Cerebellar nuclear complex (tissue), 1 donor: ENCODE results near the gene PSG5.
"Not testable (repeated sequence)": the region's sequence is repeated elsewhere in the genome, so short reads cannot be mapped to it uniquely, and the experiment has no call there.

Experiments
- DNase-seq, 2 experiments: peaks; one replicate each; lab custom pipeline; 2025; lab: John Stamatoyannopoulos, UW

The PSG5 gene

DNA sequence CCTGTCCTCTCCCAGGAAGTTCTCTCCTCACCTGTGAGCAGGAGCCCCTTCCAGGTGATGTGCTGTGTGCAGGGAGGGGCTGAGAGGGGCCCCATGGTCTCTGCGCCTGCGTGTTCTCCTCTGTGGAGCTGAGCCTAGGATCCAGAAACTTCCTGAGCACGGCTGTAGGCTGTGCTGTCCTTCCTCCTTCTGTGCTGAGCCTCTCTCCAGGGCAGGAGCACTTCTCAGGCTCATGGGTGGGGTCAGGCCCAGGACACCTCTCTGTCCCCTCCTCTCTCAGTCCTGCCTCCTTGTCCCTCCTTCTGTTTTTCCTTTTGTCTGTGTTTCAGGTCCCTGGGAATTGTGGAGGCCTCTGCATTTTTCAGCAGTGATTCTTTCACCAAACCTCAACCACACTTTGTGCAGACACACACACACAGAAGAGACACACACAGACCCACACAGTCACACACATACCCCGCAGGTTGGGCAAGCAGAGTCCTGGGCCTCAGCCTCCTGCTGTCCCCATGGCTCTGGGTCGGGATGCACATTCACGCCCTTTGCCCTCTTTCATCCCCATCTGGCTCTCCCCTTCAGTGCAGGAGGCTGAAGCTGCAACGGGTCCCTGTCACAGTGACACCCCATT is at the start of gene PSG5:
TSS of gene PSG5 (minus strand) at position 226 of the 625 bp plus-strand sequence. CDS start at position 95, 131 bp downstream.
- DNase-seq: not testable (repeated sequence)

DNA sequence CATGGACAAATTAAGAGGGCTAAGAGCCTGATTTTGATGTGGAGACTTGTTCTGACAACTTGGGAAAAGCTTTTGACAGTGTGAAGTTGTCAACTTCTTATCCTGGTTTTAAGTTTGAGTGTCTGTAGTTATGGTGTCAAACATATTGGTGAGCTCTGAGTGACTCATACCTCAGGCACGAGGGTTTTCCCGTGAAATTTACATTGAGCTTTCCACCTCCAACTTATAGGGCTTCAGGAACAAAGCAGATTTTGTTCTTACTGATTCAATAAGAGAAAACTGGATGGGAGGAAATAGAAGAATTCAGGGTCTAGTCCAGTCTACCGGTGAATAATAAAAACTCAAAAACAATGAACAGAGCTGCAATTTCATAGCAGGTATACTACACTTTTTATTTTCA is 49.4 kb upstream of the PSG5 start:
- not testable (repeated sequence) for DNase-seq

DNA sequence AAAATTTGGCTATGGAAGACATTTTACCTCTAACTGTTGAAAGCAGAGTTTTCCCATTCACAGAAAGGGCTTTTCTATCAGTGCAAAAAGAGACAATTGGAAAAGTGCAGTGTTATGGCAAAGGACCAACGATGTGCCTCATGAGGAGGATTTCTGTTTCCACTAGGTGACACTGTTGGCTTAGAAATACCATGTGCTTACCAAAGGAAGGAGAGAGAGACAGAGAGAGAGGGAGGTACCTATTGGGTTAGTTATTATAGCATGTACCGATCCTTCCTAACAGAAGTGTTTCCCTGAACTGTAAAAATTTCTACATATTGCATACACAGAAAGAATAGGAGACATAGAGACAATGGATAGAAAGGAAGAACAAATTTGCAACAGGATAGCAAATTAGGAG is 43.0 kb upstream of the PSG5 start:
- no peak for DNase-seq

DNA sequence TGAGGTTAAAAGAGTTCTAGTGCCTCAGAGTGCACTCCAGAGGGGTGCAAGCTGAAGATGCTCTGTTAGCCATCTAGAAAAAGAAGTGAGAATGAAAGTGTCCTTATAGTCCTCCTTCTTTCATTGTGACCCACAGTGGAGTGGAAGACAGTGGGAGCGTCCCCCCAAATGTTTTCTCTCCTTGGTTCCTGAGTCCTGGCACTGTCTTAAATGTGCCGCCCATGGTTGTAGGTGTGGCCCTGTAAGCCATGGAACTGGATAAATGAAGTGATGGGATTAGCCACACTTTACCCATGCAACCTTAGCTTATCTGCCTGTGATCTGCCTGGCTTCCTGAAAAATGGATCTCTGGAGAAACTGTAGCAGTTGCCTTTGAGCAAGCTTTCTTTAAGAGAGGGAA is 42.4 kb upstream of the PSG5 start:
- DNase-seq: not testable (repeated sequence)

DNA sequence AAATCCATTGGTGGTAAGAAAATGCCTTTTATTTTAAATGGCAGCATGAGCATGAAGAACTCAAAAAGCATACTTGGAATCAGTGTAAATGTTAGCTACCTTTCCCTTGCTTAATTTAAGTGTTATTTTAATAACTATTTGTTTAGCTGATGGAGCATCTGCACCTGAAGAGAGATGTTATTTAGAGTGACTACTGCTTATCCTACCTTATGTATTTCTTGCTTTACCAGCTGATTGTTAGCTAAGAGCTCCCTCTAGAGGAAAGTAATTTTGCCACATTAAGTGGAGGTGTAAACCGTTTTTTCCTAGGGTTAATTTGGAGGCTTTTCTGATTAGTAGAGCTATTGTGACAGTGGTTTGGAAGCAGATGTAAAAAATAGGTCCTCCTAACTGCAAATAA is 40.6 kb upstream of the PSG5 start:
- not testable (repeated sequence) for DNase-seq

DNA sequence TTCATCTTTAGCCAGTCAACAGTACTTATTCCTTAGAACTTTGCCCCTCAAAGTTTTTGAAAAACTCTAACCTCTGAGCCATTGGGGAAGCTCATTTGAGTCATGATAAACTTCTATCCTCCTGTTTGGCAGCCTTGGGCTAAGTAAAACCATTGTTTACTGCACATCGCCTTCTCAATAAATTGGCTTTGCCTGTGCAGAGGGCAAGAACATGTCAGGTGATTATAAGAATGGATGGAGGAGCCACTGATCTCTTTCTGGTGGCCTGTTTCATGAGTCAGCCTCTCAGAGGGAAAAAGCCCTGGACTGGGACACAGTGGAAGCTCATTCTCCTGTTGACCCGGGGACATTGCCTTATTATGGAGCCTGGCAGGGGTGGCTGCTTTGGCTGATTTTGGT is 38.5 kb upstream of the PSG5 start:
- DNase-seq: no peak

DNA sequence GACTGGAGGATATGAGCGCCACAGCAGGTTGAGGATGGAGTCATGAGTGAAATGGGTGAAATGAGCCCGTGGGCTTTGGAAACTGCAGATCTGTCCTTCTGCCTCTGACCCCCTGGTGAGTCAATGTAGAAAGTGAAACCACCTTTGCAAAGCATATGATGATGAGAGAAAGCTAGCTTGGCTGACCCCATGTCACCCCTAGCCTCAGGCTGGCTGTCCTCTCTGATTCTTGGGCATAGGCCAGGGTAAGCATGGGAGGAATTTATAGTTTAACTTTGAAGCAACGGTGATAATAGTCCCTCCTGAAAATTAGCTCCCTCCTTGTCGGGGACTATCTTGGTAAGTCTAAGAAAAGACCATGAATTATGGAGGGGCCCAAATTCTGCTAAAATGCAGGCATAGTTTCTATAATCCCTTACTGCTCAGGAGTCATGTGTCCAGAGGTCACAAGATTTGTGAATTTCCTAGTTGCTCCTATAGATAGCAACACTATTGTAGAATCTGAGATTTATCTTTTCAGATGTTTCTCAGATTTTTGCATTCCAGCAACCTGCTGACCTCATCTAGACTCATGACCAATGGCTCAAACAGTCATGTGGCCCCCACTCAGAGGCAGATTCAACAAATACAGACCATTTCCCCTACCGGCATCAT is 38.0 kb upstream of the PSG5 start:
- not testable (repeated sequence) for DNase-seq

DNA sequence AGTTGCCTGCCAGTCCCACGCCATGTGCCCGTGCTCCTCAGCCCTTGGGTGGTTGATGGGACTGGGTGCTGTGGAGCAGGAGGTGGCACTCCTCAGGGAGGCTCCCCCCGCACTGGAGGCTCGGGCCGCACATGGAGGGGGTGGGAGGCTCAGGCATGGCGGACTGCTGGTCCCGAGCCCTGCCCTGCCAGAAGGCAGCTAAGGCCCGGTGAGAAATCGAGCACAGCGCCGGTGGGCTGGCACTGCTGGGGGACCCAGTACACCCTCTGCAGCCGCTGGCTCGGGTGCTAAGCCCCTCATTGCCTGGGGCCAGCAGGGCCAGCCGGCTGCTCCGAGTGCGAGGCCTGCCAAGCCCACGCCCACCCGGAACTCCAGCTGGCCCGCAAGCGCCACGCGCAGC is 35.6 kb upstream of the PSG5 start:
- not testable (repeated sequence) for DNase-seq

DNA sequence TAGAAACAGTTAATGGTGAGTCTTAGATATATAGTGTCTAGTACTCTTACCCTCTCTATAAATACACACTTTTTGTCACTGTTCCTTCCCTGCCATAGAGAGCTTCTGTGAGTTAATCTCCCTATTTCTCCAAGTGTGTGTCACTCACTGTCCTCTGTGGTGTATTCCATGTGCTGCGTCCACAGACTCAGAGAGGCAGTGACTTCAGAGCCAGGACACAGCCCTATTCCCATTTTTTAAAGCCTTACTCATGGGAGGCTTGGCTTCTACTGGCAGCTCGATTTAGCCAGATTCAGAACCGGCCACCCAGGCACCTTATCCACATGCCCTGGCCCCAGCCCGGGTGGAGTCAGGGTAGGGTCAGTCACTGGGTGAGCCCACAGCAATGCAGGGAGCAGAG is 32.8 kb upstream of the PSG5 start:
- not testable (repeated sequence) for DNase-seq

DNA sequence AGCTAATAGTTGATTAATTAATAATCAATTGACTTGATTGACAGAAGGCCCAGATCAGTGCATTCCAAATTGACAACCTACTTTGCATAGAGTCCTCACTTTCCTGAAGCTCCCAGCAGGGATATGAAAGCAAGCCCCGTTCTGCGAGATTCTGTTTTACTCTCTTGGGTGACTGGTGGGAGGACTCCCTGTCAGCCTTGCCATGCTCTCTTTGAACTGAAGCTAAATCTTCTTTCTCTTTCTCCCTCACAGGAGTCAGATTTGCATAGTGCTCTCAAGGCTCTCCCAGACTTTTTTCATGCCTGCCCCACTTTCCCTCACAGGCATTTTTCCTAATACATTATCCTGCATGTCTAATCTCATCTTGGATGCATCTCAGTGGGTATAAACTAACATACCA is 29.5 kb upstream of the PSG5 start:
- not testable (repeated sequence) for DNase-seq

DNA sequence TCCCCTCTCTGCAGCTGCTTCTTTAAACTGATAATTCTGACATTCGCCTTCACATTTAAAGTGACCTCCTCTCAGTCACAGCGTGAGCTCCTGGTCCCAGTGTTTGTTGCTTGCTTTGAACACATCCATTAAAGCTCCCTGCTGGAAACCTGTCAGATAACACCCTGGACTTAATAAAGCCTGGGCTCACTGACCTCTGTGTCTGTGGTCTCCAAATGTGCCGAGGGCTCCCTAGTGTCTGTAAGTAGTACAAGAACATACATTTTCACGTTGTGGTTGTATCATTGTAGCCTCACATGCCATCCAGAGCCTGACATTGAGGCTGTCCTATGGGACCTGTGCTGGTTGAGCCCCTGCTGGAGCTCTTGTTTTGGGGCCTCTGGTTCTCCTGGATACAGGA is 21.7 kb upstream of the PSG5 start:
- no peak for DNase-seq

DNA sequence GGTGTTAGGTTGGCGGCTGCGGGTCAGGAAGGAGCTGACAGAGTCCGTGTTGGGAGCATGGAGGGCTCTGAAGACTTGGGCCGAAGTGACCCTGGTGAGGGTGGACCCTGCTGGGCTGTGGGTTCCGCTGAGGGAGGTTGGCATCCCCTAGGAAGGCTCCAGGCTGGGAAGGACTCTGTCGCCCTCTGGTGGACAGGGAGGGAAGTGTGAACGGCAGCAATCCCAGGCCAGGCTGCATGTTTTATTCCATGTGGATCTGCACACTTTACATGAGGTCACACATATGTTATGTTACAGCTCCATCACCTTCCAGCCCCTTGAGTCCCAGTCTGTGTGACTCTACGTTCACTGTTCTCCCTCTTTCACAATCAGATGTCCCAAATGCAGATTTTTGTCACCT is 20.8 kb upstream of the PSG5 start:
- not testable (repeated sequence) for DNase-seq

DNA sequence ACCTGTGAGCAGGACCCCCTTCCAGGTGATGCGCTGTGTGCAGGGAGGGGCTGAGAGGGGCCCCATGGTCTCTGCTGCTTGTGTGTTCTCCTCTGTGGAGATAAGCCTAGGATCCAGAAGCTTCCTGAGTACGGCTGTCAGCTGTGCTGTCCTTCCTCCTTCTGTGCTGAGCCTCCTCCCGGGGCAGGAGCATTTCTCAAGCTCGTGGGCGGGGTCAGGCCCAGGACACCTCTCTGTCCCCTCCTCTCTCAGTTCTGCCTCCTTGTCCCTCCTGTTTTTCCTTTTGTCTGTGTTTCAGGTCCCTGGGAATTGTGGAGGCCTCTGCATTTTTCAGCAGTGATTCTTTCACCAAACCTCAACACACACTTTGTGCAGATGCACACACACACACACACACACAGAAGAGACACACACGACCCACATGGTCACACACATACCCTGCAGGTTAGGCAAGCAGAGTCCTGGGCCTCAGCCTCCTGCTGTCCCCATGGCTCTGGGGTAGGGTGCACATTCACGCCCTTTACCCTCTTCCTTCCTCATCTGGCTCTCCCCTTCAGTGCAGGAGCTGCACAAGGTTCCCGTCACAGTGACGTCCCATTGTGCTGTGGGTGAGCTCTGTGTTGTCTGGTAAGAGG is 19.3 kb upstream of the PSG5 start, which contains the start of gene PSG4:
TSS of gene PSG4 (minus strand) at position 168 of the 635 bp plus-strand sequence. CDS start at position 66, 102 bp downstream.
- DNase-seq: not testable (repeated sequence)

DNA sequence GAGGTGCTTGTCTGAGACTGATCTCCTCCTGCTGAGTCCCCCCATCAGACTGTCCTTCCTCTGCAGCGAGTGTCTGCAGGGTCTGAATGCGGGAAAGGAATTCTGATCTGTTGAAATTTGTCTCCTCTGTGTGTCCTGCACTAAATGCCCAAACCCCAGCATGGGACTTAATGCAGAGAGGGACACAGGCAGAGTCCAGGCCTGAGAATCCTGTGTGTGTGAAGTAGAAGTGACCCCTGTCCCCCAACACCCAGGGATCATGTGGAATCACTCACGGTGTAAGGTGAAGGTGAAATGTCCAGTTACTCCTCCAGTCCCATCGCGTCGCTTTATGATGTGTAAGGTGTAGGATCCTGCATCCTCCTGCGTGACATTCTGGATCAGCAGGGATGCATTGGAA is 17.3 kb upstream of the PSG5 start:
- not testable (repeated sequence) for DNase-seq

DNA sequence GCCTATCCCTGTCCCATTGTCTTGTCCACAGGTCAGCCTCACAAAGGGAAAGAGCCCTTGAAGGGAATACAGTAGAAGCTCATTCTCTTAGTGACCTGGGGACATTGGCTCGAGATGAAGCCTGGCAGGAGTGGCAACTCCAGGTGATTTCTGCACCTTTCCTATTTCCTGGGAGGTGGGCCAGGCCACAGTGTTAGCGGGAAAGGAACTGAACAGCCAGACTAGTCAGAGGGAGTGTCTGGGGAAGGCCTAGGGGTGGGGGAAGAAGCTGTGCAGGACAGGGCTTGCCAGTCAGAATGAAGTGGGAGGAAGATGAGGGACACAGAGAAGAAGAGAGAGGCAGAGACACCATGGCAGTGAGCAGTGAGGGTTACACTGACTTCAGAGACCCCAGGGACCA is 15.6 kb upstream of the PSG5 start:
- DNase-seq: not testable (repeated sequence)

DNA sequence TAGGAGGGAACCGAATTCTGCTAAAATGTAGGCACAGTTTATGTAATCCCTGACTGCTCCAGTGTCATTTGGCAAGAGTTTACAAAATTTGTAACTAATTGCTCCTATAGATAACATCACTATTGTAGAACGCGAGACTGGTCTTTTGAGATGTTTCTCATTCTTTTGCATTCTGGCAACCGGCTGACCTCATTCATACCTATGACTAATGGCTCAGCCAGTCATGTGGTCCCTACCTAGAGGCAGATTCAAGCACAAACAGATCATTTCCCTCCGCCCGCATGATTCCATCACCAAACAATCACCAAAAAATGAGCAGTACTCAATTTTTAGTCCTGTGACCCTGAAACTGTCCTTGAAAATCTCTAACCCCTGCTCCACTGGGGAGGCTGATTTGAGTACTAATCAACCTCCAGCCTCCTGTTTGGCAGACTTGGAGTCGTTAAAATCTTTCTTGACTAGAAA is 15.0 kb upstream of the PSG5 start:
- DNase-seq: not testable (repeated sequence)

DNA sequence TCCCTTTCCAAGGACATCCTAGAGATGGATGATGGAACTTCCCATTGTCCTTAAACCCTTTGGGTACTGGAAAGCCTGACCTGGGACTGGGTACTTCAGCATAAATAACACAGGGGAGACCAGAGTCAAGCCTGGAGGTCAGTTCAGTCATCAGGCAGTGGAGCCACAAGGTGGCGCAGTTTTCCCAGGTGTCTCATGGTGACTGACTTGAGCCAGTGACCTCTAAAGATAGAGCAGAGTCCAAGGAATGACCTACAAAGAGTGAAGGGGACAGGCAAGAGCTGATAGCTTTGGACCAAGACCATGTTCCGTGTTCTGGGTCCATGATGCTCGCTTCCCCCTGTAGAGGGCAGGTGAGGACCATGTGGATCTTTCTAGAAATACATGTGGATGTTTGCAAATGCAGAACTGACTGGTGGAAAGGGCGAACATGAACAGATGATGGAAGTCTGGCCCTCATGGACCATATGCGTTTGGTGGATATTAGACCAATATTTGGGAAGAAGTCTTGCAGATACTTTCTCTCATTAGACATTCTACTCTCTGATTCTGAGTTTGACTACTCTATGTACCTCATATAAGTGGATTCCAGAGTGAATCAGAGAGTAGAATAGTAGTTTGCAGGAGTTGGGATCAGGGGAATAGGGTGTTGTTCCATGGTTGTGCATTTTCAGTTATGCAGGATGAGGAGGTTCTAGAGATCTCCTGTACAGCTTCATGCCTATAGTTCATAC is 12.5 kb upstream of the PSG5 start:
- DNase-seq: not testable (repeated sequence)

DNA sequence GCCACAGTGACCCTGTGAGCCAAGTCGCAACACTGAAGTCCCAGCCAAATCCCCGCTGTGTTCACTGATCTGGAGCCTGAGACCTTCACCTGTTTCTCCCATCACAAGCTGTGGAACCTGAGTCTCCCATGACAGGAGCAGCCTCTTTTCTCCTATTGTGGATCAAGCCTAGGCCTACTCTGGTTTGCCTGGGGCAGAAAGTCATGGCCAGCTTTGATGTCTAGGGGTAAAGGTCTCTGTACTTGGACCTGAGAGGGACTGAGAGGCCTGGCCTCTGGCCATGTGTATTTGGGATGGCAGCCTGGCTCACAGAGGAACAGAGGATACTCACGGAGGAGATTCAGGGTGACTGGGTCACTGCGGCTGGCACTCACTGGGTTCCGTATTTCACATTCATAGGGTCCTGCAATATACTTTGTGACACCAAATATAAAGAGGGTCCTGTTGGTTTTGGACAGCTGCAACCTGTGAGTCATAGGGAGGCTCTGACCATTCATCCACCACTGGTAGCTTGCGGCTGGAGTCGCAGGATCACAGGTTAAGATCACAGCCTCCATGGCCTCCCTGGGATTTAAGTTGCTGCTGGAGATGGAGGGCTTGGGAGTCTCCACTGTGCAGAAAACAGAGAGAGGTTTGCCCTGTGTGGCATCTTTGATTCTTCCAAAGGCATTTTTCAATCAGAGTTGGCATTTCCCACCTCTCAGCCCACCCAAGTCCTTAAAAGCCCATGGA is 11.5 kb upstream of the PSG5 start:
- not testable (repeated sequence) for DNase-seq

DNA sequence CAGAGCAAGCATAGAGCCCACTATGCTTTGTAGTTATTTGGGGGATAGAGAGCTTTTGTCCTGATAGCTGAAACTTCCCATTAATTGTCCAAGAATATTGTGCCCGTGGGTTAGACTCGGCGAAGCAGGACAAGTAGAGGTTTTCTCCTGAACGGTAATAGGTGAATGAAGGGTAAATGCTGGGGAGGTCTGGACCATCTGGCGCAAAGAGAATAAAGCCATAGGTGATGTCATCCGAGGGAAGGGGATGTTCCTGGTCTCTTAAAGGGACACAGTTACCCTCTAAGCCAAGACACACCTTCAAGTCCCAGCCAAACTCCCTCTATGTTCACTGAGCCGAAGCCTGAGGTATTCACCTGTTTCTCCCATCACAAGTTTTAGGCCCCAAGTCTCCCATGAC is 8.1 kb upstream of the PSG5 start:
- not testable (repeated sequence) for DNase-seq

DNA sequence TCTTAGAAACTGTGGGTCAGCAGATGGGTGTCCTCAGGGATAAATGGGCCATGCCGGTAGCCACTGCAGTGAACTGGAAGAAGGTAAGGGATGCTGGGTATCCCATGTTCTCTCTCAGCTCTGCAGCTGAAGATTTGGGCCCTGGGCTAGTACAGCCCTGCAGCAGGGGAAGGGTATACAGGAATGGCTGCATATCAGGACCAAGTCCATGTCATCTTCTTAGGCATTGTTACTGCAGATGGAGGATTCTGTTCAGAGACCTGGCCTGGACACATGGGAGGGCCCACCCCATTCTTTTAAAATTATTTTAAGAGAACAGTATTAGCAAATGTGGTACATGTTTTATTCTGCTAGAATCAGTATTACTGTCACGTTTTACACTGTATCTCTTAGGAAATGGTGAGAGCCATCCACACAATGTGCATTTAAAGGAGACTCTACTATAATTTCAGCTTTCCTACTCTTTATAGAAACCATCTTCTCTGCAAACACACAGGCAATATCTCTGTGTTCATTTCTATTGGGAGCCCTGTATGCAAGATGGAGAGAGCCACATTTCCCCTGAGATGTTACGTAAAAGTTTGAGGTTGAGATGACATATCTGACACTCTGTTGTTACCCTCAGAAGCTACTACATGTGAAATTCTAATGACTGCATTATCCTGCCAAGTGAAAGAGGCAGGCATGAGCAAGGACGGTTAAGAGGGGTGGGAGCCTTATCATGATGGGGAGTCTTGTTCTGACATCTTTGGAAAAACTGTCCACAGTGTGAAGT is 6.2 kb upstream of the PSG5 start:
- DNase-seq: not testable (repeated sequence)

DNA sequence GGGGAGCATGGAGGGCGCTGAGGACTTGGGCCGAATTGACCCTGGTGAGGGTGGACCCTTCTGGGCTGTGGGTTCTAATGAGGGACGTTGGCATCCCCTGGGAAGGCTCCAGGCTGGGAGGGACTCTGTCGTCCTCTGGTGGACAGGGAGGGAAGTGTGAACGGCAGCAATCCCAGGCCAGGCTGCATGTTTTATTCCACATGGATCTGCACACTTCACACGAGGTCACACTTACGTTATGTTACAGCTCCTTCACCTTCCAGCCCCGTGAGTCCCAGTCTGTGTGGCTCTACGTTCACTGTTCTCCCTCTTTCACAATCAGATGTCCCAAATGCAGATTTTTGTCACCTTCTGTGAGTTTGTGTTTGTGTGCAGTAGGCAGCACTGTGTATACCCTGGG is 1.8 kb upstream of the PSG5 start:
- not testable (repeated sequence) for DNase-seq
